Activated naive CD4-positive, alpha-beta T cell treated with anti-CD3 and anti-CD28 coated beads for 36 hours (primary cell): ENCODE results near the gene IL27RA. TPM values are rescaled to one million over a fixed set of nuclear protein-coding genes. Genes with fewer than 3 reads are reported as not detected.
"Not testable (repeated sequence)": the region's sequence is repeated elsewhere in the genome, so short reads cannot be mapped to it uniquely, and the experiment has no call there.

Source experiments
- CTCF ChIA-PET: fragments of 350-600 bp; sonication (Branson Sonifier 250); formaldehyde crosslinking; loops from one replicate; lab custom pipeline; 2021; ENCODE audit warnings: antibody characterized with exemption; lab: Charles Lee
- DNase-seq: peaks from one replicate; pipeline ENCODE4 v3.0.0-alpha.2; 2020
- H3K27ac Mint-ChIP-seq: one replicate; pipeline ENCODE4 v1.8.0; 2021; ENCODE audit warnings: mild to moderate bottlenecking, mixed read lengths
- H3K27me3 Mint-ChIP-seq: one replicate; pipeline ENCODE4 v1.8.0; 2021; ENCODE audit warnings: low read depth, mixed read lengths
- H3K36me3 Mint-ChIP-seq: one replicate; pipeline ENCODE4 v1.8.0; 2021; ENCODE audit warnings: low read depth, mixed read lengths
- H3K4me1 Mint-ChIP-seq: one replicate; pipeline ENCODE4 v1.8.0; 2021; ENCODE audit warnings: low read depth, mixed read lengths
- H3K4me3 Mint-ChIP-seq: one replicate; pipeline ENCODE4 v1.8.0; 2021; ENCODE audit warnings: mild to moderate bottlenecking, moderate library complexity, mixed read lengths
- H3K9me3 Mint-ChIP-seq: one replicate; pipeline ENCODE4 v1.8.0; 2021; ENCODE audit warnings: mixed read lengths
- intact Hi-C: fragments of 100-400 bp; cut with micrococcal nuclease; formaldehyde crosslinking; loops from one replicate; pipeline ENCODE4 v1.15.1; 2023
- total RNA-seq, 2 experiments: library from RNA; stranded (reverse); gene quantifications; one replicate each; pipeline ENCODE4 v1.2.3, GENCODE V29; 2021

IL27RA gene
- total RNA-seq, 2 experiments from 2014 or later, result 59.3 to 59.4 TPM

DNA sequence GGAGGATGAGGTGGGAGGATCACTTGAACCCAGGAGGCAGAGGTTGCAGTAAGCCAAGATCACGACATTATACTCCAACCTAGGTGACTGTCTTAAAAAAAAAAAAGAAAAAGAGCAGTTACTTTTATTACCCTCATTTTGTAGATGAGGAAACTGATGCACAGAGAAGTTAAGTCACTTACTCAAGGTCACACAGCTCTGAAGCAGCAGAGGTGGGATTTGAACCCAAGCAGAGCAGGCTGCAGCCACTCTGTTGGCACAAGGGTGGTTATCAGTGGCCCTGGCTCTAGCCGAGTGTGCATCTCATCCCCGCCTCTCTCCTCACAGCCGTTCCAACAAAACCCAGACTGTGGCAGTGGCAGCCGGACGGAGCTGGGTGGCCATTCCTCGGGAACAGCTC is 7.6 kb downstream of the IL27RA start:
- CTCF ChIA-PET, result interaction anchor here (1.3 to 2.1 kb wide), 2 partner anchors 9 to 158 kb away, joined by 3 to 8 read pairs; no protein-coding TSS in a partner anchor
- Mint-ChIP-seq H3K4me1 (peaks cover 16% of the 10 kb centered on the region), H3K27me3 (no peaks in the 10 kb centered on the region), H3K4me3 (no peak overlapping the region), H3K36me3 (peaks cover 36% of the 10 kb centered on the region), H3K27ac (no peak overlapping the region), H3K9me3 (no peaks in the 10 kb centered on the region)
- intact Hi-C loops, result no loop called here
- DNase-seq, result no peak

DNA sequence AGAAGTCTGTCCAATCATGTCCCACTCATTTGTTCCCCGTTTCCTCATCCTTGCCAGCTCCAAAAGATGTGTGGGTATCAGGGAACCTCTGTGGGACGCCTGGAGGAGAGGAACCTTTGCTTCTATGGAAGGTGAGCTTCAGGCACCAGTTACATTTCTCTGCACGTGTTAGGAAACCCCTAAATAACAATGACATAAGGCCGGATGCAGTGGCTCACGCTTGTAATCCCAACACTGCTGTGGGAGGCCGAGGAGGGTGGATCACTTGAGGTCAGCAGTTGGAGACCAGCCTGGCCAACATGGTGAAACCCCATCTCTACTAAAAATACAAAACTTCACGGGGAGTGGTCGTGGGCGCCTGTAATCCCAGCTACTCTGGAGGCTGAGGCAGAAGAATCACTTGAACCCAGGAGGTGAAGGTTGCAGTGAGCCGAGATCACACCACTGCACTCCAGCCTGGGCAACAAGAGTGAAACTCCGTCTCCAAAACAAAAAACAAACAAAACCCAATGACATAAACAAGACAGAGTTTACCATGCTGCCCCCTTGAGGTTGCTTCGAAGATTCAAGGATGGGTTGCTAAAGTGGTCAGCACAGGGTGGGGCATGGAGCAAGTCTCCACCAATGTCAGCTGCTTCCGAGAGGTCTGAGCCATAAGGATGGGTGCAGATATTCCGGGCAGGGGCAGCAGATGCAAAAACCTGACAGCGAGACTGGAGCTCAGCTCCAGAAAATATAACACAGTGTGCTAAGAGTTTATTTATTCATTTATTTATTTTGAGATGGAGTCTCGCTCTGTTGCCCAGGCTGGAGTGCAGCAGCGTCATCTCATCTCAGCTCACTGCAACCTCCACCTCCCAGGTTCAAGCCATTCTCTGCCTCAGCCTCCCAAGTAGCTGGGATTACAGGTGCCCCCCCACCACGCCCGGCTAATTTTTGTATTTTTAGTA is 11.4 kb downstream of the IL27RA start:
- peak overlapping the region; percentile 81 for H3K27ac Mint-ChIP-seq
- peaks cover 37% of the 10 kb centered on the region for H3K36me3 Mint-ChIP-seq
- intact Hi-C loops, result loop anchor here (1.0 kb wide), 1 partner anchor 163 kb away; no protein-coding TSS in a partner anchor
- H3K4me1 Mint-ChIP-seq, H3K4me3 Mint-ChIP-seq, H3K9me3 Mint-ChIP-seq, H3K27me3 Mint-ChIP-seq: not testable (repeated sequence)
- DNase-seq, result peak; percentile 60
- CTCF ChIA-PET, result interaction anchor here (0.5 to 2.3 kb wide), 12 partner anchors 8 to 509 kb away, joined by 3 to 15 read pairs (median 4); a partner anchor contains a TSS

DNA sequence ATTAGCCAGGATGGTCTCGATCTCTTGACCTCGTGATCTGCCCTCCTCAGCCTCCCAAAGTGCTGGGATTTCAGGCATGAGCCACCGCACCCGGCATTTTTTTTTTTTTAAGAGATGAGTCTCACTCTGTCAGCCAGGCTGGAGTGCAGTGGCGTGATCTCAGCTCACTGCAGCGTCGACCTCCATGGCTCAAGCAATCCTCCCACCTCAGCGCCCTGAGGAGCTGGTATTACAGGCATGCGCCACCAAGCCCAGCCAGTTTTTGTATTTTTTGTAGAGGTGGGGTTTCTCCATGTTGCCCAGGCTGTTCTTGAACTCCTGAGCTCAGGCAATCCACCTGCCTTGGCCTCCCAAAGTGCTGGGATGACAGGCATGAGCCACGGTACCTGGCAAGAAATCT is 16.3 kb downstream of the IL27RA start:
- CTCF ChIA-PET, result interaction anchor here (0.8 to 3.1 kb wide), 16 partner anchors 7 to 176 kb away, joined by 3 to 31 read pairs (median 5); partner anchors contain the start of genes DCAF15 and IL27RA
- not testable (repeated sequence) for H3K4me3 Mint-ChIP-seq, DNase-seq, H3K4me1 Mint-ChIP-seq, H3K27me3 Mint-ChIP-seq, H3K27ac Mint-ChIP-seq, H3K9me3 Mint-ChIP-seq
- H3K36me3 Mint-ChIP-seq, result peaks cover 47% of the 10 kb centered on the region
- intact Hi-C loops, result loop anchor here (1.0 to 5.0 kb wide), 3 partner anchors 96 to 168 kb away; partner anchors contain the start of gene DCAF15

DNA sequence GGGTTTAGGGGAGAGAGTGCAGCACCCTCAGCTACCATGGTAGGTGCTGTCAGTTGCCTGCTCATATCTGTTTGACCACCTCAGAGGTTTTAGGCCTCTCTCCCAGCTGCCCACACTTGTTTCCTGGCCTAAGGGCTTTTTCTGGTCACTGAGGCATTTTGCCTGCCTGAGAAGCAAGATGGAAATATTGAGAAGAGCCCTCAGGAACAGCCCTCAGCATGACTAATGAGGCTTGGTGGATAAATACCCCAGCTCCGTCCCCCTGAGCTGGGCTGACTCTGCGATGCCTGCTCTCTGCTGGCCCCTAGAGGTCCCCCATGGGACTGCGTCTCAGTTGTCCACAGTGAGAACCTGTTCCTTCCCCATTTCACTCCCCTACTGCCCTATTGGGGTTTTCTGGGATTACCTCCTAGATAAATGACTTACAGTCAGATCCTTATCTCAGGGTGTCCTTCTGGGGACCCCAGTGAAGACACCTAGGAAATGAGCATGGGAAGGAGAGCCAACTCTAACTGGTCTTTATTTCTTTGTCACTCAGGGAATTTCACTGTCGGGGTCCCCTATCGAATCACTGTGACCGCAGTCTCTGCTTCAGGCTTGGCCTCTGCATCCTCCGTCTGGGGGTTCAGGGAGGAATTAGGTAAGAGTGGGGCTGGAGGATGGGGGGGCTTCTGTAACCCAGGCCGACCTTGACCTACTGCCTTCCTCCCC is 17.0 kb downstream of the IL27RA start:
- intact Hi-C loops, result loop anchor here (1.0 to 5.0 kb wide), 3 partner anchors 96 to 168 kb away; partner anchors contain the start of gene DCAF15
- H3K27me3 Mint-ChIP-seq, result no peaks in the 10 kb centered on the region
- peak overlapping the region; percentile 30 for H3K27ac Mint-ChIP-seq
- no peak overlapping the region for H3K4me3 Mint-ChIP-seq
- CTCF ChIA-PET, result interaction anchor here (0.6 to 3.1 kb wide), 21 partner anchors 8 to 507 kb away, joined by 3 to 31 read pairs (median 3); partner anchors contain the start of genes DCAF15 and IL27RA
- peaks cover 47% of the 10 kb centered on the region for H3K36me3 Mint-ChIP-seq
- peak; percentile 81 for DNase-seq
- H3K9me3 Mint-ChIP-seq, result peaks cover 2% of the 10 kb centered on the region
- H3K4me1 Mint-ChIP-seq, result no peaks in the 10 kb centered on the region

DNA sequence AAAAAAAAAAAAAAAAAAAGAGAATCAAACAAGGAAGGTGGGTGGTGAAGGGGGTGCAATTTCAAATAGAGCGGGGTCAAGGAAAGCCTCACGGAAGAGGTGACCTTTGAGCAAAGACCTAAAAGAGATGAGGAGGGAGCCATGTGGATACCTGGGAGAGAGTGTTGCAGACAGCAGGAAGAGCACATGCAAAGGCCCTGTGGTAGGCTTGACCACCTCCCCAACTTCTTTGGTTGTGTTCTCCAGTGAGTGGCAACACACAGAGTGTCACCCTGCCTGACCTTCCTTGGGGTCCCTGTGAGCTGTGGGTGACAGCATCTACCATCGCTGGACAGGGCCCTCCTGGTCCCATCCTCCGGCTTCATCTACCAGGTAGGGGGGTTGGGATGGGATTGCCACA is 18.9 kb downstream of the IL27RA start:
- no peak overlapping the region for H3K27ac Mint-ChIP-seq
- intact Hi-C loops, result no loop called here
- H3K4me3 Mint-ChIP-seq, result no peak overlapping the region
- no peak for DNase-seq
- H3K27me3 Mint-ChIP-seq, result no peaks in the 10 kb centered on the region
- H3K9me3 Mint-ChIP-seq, result peaks cover 2% of the 10 kb centered on the region
- peaks cover 47% of the 10 kb centered on the region for H3K36me3 Mint-ChIP-seq
- CTCF ChIA-PET, result interaction anchor here (1.0 to 1.8 kb wide), 5 partner anchors 8 to 44 kb away, joined by 3 to 5 read pairs (median 4); partner anchors contain the start of gene RFX1
- no peaks in the 10 kb centered on the region for H3K4me1 Mint-ChIP-seq

DNA sequence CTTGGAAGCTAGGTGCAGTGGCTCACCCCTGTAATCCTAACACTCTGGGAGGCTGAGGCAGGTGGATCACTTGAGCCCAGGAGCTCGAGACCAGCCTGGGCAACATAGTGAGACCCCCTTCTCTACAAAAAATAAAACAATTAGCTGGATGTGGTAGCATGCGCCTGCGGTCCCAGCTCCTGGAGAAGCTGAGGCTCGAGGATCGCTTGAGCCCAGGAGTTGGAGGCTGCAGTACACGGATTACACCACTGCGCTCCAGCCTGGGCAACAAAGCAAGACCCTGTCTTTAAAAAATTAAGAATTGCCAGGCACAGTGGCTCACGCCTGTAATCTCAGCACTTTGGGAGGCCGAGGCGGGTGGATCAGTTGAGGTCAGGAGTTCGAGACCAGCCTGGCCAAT is 19.4 kb downstream of the IL27RA start:
- not testable (repeated sequence) for H3K4me1 Mint-ChIP-seq, H3K27me3 Mint-ChIP-seq
- CTCF ChIA-PET, result interaction anchor here (1.0 to 1.8 kb wide), 6 partner anchors 8 to 83 kb away, joined by 3 to 5 read pairs (median 4); partner anchors contain the start of gene RFX1

DNA sequence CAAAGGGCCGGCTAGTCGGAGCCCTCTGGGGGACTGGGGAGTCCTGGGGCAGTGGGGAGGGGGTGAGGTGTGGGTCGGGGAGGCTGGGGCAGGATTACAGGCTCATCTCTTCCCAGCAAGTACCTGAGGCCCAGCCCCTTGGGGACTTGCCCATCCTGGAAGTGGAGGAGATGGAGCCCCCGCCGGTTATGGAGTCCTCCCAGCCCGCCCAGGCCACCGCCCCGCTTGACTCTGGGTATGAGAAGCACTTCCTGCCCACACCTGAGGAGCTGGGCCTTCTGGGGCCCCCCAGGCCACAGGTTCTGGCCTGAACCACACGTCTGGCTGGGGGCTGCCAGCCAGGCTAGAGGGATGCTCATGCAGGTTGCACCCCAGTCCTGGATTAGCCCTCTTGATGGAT is 20.4 kb downstream of the IL27RA start:
- Mint-ChIP-seq H3K4me3 (no peak overlapping the region), H3K9me3 (peaks cover 2% of the 10 kb centered on the region), H3K27ac (peak overlapping the region; percentile 65), H3K36me3 (peaks cover 38% of the 10 kb centered on the region), H3K27me3 (peaks cover 3% of the 10 kb centered on the region), H3K4me1 (no peaks in the 10 kb centered on the region)
- no peak for DNase-seq
- CTCF ChIA-PET, result interaction anchor here (1.0 to 1.7 kb wide), 2 partner anchors 8 to 84 kb away, joined by 3 to 4 read pairs; no protein-coding TSS in a partner anchor
- intact Hi-C loops, result no loop called here

More for the DNA sequence above, 19.4 kb downstream of the IL27RA start:
- intact Hi-C loops, DNase-seq, H3K4me3 Mint-ChIP-seq, H3K9me3 Mint-ChIP-seq, H3K27ac Mint-ChIP-seq: not testable (repeated sequence)
- H3K36me3 Mint-ChIP-seq, result peaks cover 44% of the 10 kb centered on the region

DNA sequence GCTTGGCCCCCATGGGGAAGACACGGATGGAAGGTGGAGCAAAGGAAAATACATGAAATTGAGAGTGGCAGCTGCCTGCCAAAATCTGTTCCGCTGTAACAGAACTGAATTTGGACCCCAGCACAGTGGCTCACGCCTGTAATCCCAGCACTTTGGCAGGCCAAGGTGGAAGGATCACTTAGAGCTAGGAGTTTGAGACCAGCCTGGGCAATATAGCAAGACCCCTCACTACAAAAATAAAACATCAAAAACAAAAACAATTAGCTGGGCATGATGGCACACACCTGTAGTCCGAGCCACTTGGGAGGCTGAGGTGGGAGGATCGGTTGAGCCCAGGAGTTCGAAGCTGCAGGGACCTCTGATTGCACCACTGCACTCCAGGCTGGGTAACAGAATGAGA is 20.9 kb downstream of the IL27RA start:
- H3K36me3 Mint-ChIP-seq, result peaks cover 34% of the 10 kb centered on the region
- CTCF ChIA-PET, result interaction anchor here (0.5 to 1.0 kb wide), 3 partner anchors 10 to 57 kb away, joined by 3 to 4 read pairs (median 3); no protein-coding TSS in a partner anchor
- peak overlapping the region; percentile 65 for H3K27ac Mint-ChIP-seq
- intact Hi-C loops, result no loop called here
- peaks cover 4% of the 10 kb centered on the region for H3K27me3 Mint-ChIP-seq
- no peak for DNase-seq
- peaks cover 2% of the 10 kb centered on the region for H3K9me3 Mint-ChIP-seq
- H3K4me3 Mint-ChIP-seq, result no peak overlapping the region
- H3K4me1 Mint-ChIP-seq, result no peaks in the 10 kb centered on the region

DNA sequence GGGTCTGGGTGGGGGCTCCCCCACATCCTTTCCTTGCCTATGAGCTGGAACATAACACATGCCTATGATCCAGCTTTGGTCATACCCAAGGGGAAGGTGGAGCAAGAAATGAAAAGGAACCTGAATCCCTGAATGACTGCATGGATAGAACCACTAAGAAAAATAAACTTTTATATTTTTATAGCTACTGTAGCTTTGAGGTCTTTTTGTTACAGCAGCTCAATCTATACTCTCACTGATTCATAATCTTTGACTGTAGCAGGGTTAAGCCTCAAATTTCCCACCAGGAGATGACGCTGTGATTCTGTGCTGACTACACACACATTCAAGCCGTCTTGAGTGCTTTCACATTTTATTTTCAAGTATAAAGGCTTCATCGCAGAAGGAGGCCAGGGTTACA is 21.5 kb downstream of the IL27RA start:
- intact Hi-C loops, result no loop called here
- H3K36me3 Mint-ChIP-seq, result peaks cover 31% of the 10 kb centered on the region
- peaks cover 5% of the 10 kb centered on the region for H3K4me1 Mint-ChIP-seq
- DNase-seq, result no peak
- H3K9me3 Mint-ChIP-seq, result peaks cover 2% of the 10 kb centered on the region
- H3K4me3 Mint-ChIP-seq, result no peak overlapping the region
- H3K27me3 Mint-ChIP-seq, result peaks cover 8% of the 10 kb centered on the region
- no peak overlapping the region for H3K27ac Mint-ChIP-seq
- CTCF ChIA-PET, result interaction anchor here (0.5 to 1.0 kb wide), 3 partner anchors 10 to 57 kb away, joined by 3 to 4 read pairs (median 3); no protein-coding TSS in a partner anchor

DNA sequence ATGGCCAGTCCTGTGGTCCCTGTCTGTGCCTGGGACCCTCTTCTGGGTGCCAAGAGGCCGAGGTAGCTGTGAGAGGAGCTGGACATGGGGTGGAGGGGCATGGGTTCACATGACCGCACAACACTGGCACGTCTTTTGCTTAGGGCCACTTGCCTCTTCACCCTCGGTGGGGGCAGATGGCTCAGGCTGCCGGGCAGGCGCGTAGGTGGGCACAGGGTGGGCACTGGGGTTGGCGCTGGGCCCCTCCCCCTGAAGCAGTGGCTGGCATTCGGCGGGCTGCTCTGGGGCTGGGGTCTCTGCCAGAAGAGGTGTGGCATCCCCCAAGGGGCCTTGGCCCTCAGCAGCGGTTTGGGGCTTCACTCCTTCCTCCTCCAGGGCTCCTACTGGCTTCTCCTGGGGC is 21.9 kb downstream of the IL27RA start:
- Mint-ChIP-seq H3K27me3 (peaks cover 13% of the 10 kb centered on the region), H3K27ac (no peak overlapping the region), H3K4me1 (peaks cover 9% of the 10 kb centered on the region), H3K9me3 (peaks cover 2% of the 10 kb centered on the region), H3K36me3 (peaks cover 28% of the 10 kb centered on the region), H3K4me3 (no peak overlapping the region)
- DNase-seq, result no peak
- CTCF ChIA-PET, result interaction anchor here (1.0 kb wide), 2 partner anchors 20 to 22 kb away, joined by 3 read pairs; partner anchors contain the start of gene IL27RA
- intact Hi-C loops, result no loop called here

DNA sequence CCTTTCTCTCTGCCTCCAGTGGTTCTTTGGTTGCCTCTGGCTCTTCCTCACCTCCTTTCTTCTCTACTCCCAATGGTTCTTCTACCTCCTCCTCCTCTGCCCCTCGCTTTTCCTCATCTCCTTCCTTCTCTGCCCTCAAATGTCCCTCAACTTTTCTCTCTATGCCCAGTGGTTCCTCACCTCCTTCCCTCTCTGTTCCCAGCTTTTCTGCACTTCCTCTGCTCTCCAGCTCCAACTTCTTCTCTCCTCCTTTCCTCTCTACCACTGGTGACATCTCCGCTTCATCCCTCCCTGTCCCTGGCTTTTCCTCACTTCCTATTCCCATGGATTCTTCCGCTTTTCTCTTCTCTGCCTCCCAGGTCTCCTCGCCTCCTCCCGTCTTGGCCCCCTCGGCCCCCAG is 22.5 kb downstream of the IL27RA start:
- Mint-ChIP-seq H3K36me3 (peaks cover 23% of the 10 kb centered on the region), H3K9me3 (peaks cover 2% of the 10 kb centered on the region), H3K27ac (no peak overlapping the region), H3K27me3 (peaks cover 18% of the 10 kb centered on the region), H3K4me1 (peaks cover 14% of the 10 kb centered on the region), H3K4me3 (no peak overlapping the region)
- intact Hi-C loops, result no loop called here
- DNase-seq, result no peak
- CTCF ChIA-PET, result interaction anchor here (1.0 to 1.1 kb wide), 2 partner anchors 9 to 23 kb away, joined by 3 to 4 read pairs; partner anchors contain the start of gene IL27RA
